Neural cell (in vitro differentiated cells): ENCODE measurements around the gene REPS1. TPM values are rescaled to one million over a fixed set of nuclear protein-coding genes. Genes with fewer than 3 reads are reported as not detected.

Experiments
- H2AFZ ChIP-seq: fragments of 200-600, 300-800 bp; sonication (generic), shearing (Covaris generic); 2 replicates; pipeline ENCODE4 v1.6.0; 2014; ENCODE audit warnings: low read depth, mild to moderate bottlenecking, antibody characterized with exemption, low read length, moderate library complexity
- H3F3A ChIP-seq: fragments of 200-600 bp; shearing (Covaris generic); 2 replicates; pipeline ENCODE4 v1.6.1; 2016; ENCODE audit warnings: mild to moderate bottlenecking, moderate library complexity, mixed read lengths, antibody characterized with exemption, low read length; ENCODE audit not compliant: insufficient read depth, poor library complexity, severe bottlenecking
- H3K27ac ChIP-seq: fragments of 200-600, 300-800 bp; sonication (generic), shearing (Covaris generic); 2 replicates; pipeline ENCODE4 v1.5.1; 2014; ENCODE audit warnings: mild to moderate bottlenecking, low read length, moderate library complexity
- H3K27me3 ChIP-seq: fragments of 300-800, 200-600 bp; sonication (generic), shearing (Covaris generic); 2 replicates; pipeline ENCODE4 v1.6.0; 2014; ENCODE audit warnings: mild to moderate bottlenecking, low read depth, low read length, moderate library complexity; ENCODE audit not compliant: insufficient read depth
- H3K36me3 ChIP-seq: fragments of 300-800, 200-600 bp; sonication (generic), shearing (Covaris generic); 2 replicates; pipeline ENCODE4 v1.5.1; 2014; ENCODE audit warnings: mild to moderate bottlenecking, antibody characterized with exemption, low read length, moderate library complexity; ENCODE audit not compliant: insufficient read depth
- H3K4me2 ChIP-seq: fragments of 300-800, 200-600 bp; sonication (generic), shearing (Covaris generic); 2 replicates; pipeline ENCODE4 v1.6.0; 2014; ENCODE audit warnings: mild to moderate bottlenecking, low read length
- H3K4me3 ChIP-seq: fragments of 300-800, 200-600 bp; sonication (generic), shearing (Covaris generic); 2 replicates; pipeline ENCODE4 v1.5.1; 2014; ENCODE audit warnings: mild to moderate bottlenecking, low read length, moderate library complexity
- H3K79me2 ChIP-seq: fragments of 200-600 bp; shearing (Covaris generic); replicated peaks from 2 replicates; pipeline ENCODE4 v1.6.0; 2014; ENCODE audit warnings: mild to moderate bottlenecking, low read length, moderate library complexity; ENCODE audit not compliant: insufficient read depth
- H3K9ac ChIP-seq: fragments of 300-800, 200-600 bp; sonication (generic), shearing (Covaris generic); 2 replicates; pipeline ENCODE4 v1.6.1; 2016; ENCODE audit warnings: mild to moderate bottlenecking, low read length, mixed read lengths
- H3K9me2 ChIP-seq: fragments of 200-600 bp; shearing (Covaris generic); 2 replicates; pipeline ENCODE4 v1.6.1; 2016; ENCODE audit warnings: mild to moderate bottlenecking, low read length, mixed read lengths; ENCODE audit not compliant: insufficient read depth
- H3K9me3 ChIP-seq: fragments of 200-600, 300-800 bp; sonication (generic), shearing (Covaris generic); 2 replicates; pipeline ENCODE4 v1.6.1; 2016; ENCODE audit warnings: mild to moderate bottlenecking, mixed run types, low read length, moderate library complexity, mixed read lengths
- H4K20me1 ChIP-seq: fragments of 200-600 bp; shearing (Covaris generic); 2 replicates; pipeline ENCODE4 v1.6.1; 2016; ENCODE audit warnings: mild to moderate bottlenecking, mixed run types; ENCODE audit not compliant: insufficient read depth
- EP300 ChIP-seq: fragments of 450-650 bp; conservative IDR thresholded peaks from 2 replicates; pipeline ENCODE4 v1.6.1; 2014; ENCODE audit warnings: antibody characterized with exemption, mild to moderate bottlenecking, moderate library complexity; ENCODE audit not compliant: poor library complexity, severe bottlenecking
- EZH2 ChIP-seq: fragments of 200-600, 300-800 bp; shearing (Covaris generic), sonication (generic); IDR thresholded peaks from 2 replicates; pipeline ENCODE4 v1.6.1; 2014; ENCODE audit warnings: antibody characterized with exemption, low read length, borderline replicate concordance, mild to moderate bottlenecking; ENCODE audit not compliant: insufficient read depth, poor library complexity, severe bottlenecking
- MXI1 ChIP-seq: fragments of 450-650 bp; conservative IDR thresholded peaks from 2 replicates; pipeline ENCODE4 v1.6.1; 2014; ENCODE audit warnings: antibody characterized with exemption, mild to moderate bottlenecking; ENCODE audit not compliant: poor library complexity, severe bottlenecking
- POLR2AphosphoS5 ChIP-seq: IDR thresholded peaks from 2 replicates; pipeline ENCODE4 v1.6.1; 2012
- RAD21 ChIP-seq: fragments of 450-650 bp; conservative IDR thresholded peaks from 2 replicates; pipeline ENCODE4 v1.6.1; 2014; ENCODE audit warnings: antibody characterized with exemption, mild to moderate bottlenecking, moderate library complexity
- SMC3 ChIP-seq: fragments of 450-650 bp; conservative IDR thresholded peaks from 2 replicates; pipeline ENCODE4 v1.6.1; 2014; ENCODE audit warnings: antibody characterized with exemption, mild to moderate bottlenecking, moderate library complexity; ENCODE audit not compliant: poor library complexity
- TAF1 ChIP-seq: IDR thresholded peaks from 2 replicates; pipeline ENCODE4 v1.6.1; 2012; ENCODE audit warnings: low read depth
- polyA plus RNA-seq: library from polyadenylated mRNA; depleted of rRNA; stranded (reverse); fragments of >200 nt; gene quantifications from 2 replicates; pipeline ENCODE4 v1.2.3, GENCODE V29; 2014
- TF ChIP-seq, protein P1 (sequence below): IDR thresholded peaks from 2 replicates; pipeline ENCODE4 v1.6.1; 2012; ENCODE audit warnings: borderline replicate concordance
- TF ChIP-seq, protein P2 (sequence below): fragments of 450-650 bp; IDR thresholded peaks from 2 replicates; pipeline ENCODE4 v1.5.1; 2014; ENCODE audit warnings: antibody characterized with exemption, mild to moderate bottlenecking, moderate library complexity; ENCODE audit not compliant: poor library complexity, severe bottlenecking

Gene REPS1
- polyA plus RNA-seq, 1 donor from 2014 or later = 64.9 TPM

DNA sequence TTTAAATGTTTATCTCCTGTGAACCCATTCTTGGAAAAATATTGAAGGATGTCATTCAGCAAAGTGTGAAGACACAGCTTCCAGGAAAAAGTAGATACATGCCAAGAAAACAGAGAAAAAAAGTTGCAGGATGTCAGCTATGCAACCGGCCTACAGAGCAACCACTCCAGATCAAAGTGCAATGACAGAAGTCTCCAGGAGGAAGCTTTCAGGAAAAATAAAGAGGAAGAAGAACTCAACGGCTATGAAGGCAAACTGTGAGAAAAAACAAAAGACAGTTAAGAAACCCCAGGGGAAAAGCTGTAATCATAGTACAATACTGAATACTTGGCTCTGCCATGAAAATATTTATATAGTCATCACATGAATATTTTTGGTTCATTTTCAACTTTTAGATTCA, 30.6 kb downstream of the REPS1 start:
- no peaks in the 10 kb centered on the region for H4K20me1 ChIP-seq
- H3K4me2 ChIP-seq = no peak overlapping the region
- no peak overlapping the region for H3K27ac ChIP-seq
- no peak overlapping the region for H3K9ac ChIP-seq
- peaks cover 30% of the 10 kb centered on the region for H3K79me2 ChIP-seq
- H2AFZ ChIP-seq = no peak overlapping the region
- H3K27me3 ChIP-seq = no peaks in the 10 kb centered on the region
- H3K36me3 ChIP-seq = no peaks in the 10 kb centered on the region
- TF ChIP-seq EZH2 (no peak), MXI1 (no peak), TAF1 (no peak), SMC3 (no peak), EP300 (no peak), POLR2AphosphoS5 (no peak), RAD21 (no peak)
- TF ChIP-seq, protein P1, sequence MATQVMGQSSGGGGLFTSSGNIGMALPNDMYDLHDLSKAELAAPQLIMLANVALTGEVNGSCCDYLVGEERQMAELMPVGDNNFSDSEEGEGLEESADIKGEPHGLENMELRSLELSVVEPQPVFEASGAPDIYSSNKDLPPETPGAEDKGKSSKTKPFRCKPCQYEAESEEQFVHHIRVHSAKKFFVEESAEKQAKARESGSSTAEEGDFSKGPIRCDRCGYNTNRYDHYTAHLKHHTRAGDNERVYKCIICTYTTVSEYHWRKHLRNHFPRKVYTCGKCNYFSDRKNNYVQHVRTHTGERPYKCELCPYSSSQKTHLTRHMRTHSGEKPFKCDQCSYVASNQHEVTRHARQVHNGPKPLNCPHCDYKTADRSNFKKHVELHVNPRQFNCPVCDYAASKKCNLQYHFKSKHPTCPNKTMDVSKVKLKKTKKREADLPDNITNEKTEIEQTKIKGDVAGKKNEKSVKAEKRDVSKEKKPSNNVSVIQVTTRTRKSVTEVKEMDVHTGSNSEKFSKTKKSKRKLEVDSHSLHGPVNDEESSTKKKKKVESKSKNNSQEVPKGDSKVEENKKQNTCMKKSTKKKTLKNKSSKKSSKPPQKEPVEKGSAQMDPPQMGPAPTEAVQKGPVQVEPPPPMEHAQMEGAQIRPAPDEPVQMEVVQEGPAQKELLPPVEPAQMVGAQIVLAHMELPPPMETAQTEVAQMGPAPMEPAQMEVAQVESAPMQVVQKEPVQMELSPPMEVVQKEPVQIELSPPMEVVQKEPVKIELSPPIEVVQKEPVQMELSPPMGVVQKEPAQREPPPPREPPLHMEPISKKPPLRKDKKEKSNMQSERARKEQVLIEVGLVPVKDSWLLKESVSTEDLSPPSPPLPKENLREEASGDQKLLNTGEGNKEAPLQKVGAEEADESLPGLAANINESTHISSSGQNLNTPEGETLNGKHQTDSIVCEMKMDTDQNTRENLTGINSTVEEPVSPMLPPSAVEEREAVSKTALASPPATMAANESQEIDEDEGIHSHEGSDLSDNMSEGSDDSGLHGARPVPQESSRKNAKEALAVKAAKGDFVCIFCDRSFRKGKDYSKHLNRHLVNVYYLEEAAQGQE = no peak
- TF ChIP-seq, protein P2, sequence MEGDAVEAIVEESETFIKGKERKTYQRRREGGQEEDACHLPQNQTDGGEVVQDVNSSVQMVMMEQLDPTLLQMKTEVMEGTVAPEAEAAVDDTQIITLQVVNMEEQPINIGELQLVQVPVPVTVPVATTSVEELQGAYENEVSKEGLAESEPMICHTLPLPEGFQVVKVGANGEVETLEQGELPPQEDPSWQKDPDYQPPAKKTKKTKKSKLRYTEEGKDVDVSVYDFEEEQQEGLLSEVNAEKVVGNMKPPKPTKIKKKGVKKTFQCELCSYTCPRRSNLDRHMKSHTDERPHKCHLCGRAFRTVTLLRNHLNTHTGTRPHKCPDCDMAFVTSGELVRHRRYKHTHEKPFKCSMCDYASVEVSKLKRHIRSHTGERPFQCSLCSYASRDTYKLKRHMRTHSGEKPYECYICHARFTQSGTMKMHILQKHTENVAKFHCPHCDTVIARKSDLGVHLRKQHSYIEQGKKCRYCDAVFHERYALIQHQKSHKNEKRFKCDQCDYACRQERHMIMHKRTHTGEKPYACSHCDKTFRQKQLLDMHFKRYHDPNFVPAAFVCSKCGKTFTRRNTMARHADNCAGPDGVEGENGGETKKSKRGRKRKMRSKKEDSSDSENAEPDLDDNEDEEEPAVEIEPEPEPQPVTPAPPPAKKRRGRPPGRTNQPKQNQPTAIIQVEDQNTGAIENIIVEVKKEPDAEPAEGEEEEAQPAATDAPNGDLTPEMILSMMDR = no peak
- H3F3A ChIP-seq = no peaks in the 10 kb centered on the region
- no peaks in the 10 kb centered on the region for H3K9me2 ChIP-seq
- H3K4me3 ChIP-seq = no peak overlapping the region
- H3K9me3 ChIP-seq = no peaks in the 10 kb centered on the region

DNA sequence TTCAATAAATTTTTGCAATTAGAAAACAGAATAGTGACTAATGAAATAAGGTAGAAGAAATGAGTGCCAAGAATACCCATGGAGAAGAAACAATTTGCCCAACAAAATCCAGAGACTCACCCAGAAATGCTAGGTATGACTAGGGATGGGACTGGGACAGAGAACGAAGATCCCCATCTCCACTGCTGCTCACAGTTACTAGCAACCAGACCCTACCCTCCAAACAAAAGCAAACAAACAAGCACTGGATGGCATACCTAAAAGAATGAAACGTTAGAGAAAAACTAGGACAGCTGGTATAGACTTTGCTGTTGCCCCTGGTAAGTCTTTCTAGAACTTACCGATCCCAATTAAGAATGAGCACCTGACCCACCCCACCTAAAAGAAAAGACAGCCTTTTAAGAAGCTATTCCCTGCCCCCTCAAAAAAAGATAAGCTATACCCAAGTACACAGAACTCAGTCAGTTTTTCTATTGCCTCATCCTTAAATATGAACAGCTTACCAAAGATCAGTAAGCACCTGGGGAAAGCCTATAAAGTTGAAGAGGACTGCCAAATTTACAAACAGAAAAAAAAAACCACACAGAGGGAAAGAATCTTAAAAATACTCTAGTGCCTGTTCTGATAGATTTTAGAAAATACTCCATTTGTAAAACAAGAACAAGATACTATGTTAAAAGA, 31.7 kb downstream of the REPS1 start:
- H3K9ac ChIP-seq = no peak overlapping the region
- H3K27ac ChIP-seq = no peak overlapping the region
- H3K4me3 ChIP-seq = no peak overlapping the region
- H3K79me2 ChIP-seq = peaks cover 24% of the 10 kb centered on the region
- no peaks in the 10 kb centered on the region for H3F3A ChIP-seq
- no peak overlapping the region for H2AFZ ChIP-seq
- H3K9me2 ChIP-seq = no peaks in the 10 kb centered on the region
- TF ChIP-seq TAF1 = no peak
- no peak for TF ChIP-seq POLR2AphosphoS5
- no peak for TF ChIP-seq EZH2
- no peak for TF ChIP-seq SMC3
- TF ChIP-seq, protein P2 = no peak
- TF ChIP-seq, protein P1 = no peak
- TF ChIP-seq RAD21 = no peak
- TF ChIP-seq EP300 = no peak
- TF ChIP-seq MXI1 = no peak
- no peak overlapping the region for H3K4me2 ChIP-seq
- no peaks in the 10 kb centered on the region for H3K9me3 ChIP-seq
- no peaks in the 10 kb centered on the region for H4K20me1 ChIP-seq
- H3K27me3 ChIP-seq = no peaks in the 10 kb centered on the region
- H3K36me3 ChIP-seq = no peaks in the 10 kb centered on the region
